Measurements from ENCODE around the gene GUCD1.

Gene GUCD1

GRCh38 chr22:24589518-24590030 lies 34.6 kb upstream of the GUCD1 start:
- H3K79me2 ChIP-seq (ENCODE audit: insufficient read depth, low read length), result no peaks in the 10 kb centered on the region
- TF ChIP-seq EZH2phosphoT487 (conservative IDR thresholded peaks at IDR 0.05; ENCODE audit: low read length) (no peak), CTCF (IDR thresholded peaks at IDR 0.05; ENCODE audit: insufficient read depth, low read length, poor library complexity, severe bottlenecking) (no peak)
- no peak overlapping the region for H2AFZ ChIP-seq (ENCODE audit: low read depth, low read length, severe bottlenecking)
- H3K27ac ChIP-seq (ENCODE audit: low read depth, low read length), result no peak overlapping the region
- no peak overlapping the region for H3K4me3 ChIP-seq (ENCODE audit: insufficient read depth, low read length, poor library complexity, severe bottlenecking)
- no peaks in the 10 kb centered on the region for H3K9me3 ChIP-seq (ENCODE audit: insufficient read depth, low read length)
- H3K9me2 ChIP-seq (replicated peaks; ENCODE audit: insufficient read depth, low read length), result no peaks in the 10 kb centered on the region
- H3F3A ChIP-seq (ENCODE audit: insufficient read depth), result no peaks in the 10 kb centered on the region
- no peaks in the 10 kb centered on the region for H3K36me3 ChIP-seq (ENCODE audit: low read length)
- H4K20me1 ChIP-seq (ENCODE audit: low read depth, low read length), result no peaks in the 10 kb centered on the region
- no peaks in the 10 kb centered on the region for H3K27me3 ChIP-seq (ENCODE audit: low read length)
- no peak overlapping the region for H3K9ac ChIP-seq (ENCODE audit: low read length)
- no peak overlapping the region for H3K4me2 ChIP-seq (ENCODE audit: low read depth, low read length, poor library complexity, severe bottlenecking)

GRCh38 chr22:24588757-24589481 lies 34.0 kb upstream of the GUCD1 start:
- no peaks in the 10 kb centered on the region for H3F3A ChIP-seq (ENCODE audit: insufficient read depth)
- H3K9ac ChIP-seq (ENCODE audit: low read length), result no peak overlapping the region
- no peaks in the 10 kb centered on the region for H3K27me3 ChIP-seq (ENCODE audit: low read length)
- H3K79me2 ChIP-seq (ENCODE audit: insufficient read depth, low read length), result no peaks in the 10 kb centered on the region
- no peaks in the 10 kb centered on the region for H3K9me3 ChIP-seq (ENCODE audit: insufficient read depth, low read length)
- H3K36me3 ChIP-seq (ENCODE audit: low read length), result no peaks in the 10 kb centered on the region
- no peak overlapping the region for H3K4me2 ChIP-seq (ENCODE audit: low read depth, low read length, poor library complexity, severe bottlenecking)
- no peaks in the 10 kb centered on the region for H3K9me2 ChIP-seq (replicated peaks; ENCODE audit: insufficient read depth, low read length)
- no peak overlapping the region for H3K27ac ChIP-seq (ENCODE audit: low read depth, low read length)
- H3K4me3 ChIP-seq (ENCODE audit: insufficient read depth, low read length, poor library complexity, severe bottlenecking), result no peak overlapping the region
- no peaks in the 10 kb centered on the region for H4K20me1 ChIP-seq (ENCODE audit: low read depth, low read length)
- no peak overlapping the region for H2AFZ ChIP-seq (ENCODE audit: low read depth, low read length, severe bottlenecking)
- TF ChIP-seq EZH2phosphoT487 (conservative IDR thresholded peaks at IDR 0.05; ENCODE audit: low read length) (no peak), CTCF (IDR thresholded peaks at IDR 0.05; ENCODE audit: insufficient read depth, low read length, poor library complexity, severe bottlenecking) (no peak)

- Histone ChIP-seq H3F3A (ENCODE audit: insufficient read depth) (no peaks in the 10 kb centered on the region), H3K79me2 (ENCODE audit: insufficient read depth, low read length) (no peaks in the 10 kb centered on the region), H3K36me3 (ENCODE audit: low read length) (no peaks in the 10 kb centered on the region), H3K9ac (ENCODE audit: low read length) (no peak overlapping the region), H3K9me2 (replicated peaks; ENCODE audit: insufficient read depth, low read length) (no peaks in the 10 kb centered on the region), H3K4me3 (ENCODE audit: insufficient read depth, low read length, poor library complexity, severe bottlenecking) (no peak overlapping the region), H3K27me3 (ENCODE audit: low read length) (no peaks in the 10 kb centered on the region), H3K4me2 (ENCODE audit: low read depth, low read length, poor library complexity, severe bottlenecking) (no peak overlapping the region), H3K27ac (ENCODE audit: low read depth, low read length) (no peak overlapping the region), H3K9me3 (ENCODE audit: insufficient read depth, low read length) (no peaks in the 10 kb centered on the region), H4K20me1 (ENCODE audit: low read depth, low read length) (no peaks in the 10 kb centered on the region), H2AFZ (ENCODE audit: low read depth, low read length, severe bottlenecking) (no peak overlapping the region)
- TF ChIP-seq EZH2phosphoT487 (conservative IDR thresholded peaks at IDR 0.05; ENCODE audit: low read length), result no peak
- TF ChIP-seq CTCF (IDR thresholded peaks at IDR 0.05; ENCODE audit: insufficient read depth, low read length, poor library complexity, severe bottlenecking), result no peak
Observed at GRCh38 chr22:24588381-24588756, 33.4 kb upstream of the GUCD1 start.

Measured in SU-DHL-6 (cell line).